ENCODE results near the gene PIGQ. TPM values are rescaled to one million over a fixed set of nuclear protein-coding genes. Genes with fewer than 3 reads are reported as not detected.
A peak's percentile ranks its signal among the peaks of the same experiment; 100 is the strongest.

Gene PIGQ
- total and polyA plus RNA-seq, 11 donors, result 16.4 to 39.5 (median 22.0) TPM

DNA sequence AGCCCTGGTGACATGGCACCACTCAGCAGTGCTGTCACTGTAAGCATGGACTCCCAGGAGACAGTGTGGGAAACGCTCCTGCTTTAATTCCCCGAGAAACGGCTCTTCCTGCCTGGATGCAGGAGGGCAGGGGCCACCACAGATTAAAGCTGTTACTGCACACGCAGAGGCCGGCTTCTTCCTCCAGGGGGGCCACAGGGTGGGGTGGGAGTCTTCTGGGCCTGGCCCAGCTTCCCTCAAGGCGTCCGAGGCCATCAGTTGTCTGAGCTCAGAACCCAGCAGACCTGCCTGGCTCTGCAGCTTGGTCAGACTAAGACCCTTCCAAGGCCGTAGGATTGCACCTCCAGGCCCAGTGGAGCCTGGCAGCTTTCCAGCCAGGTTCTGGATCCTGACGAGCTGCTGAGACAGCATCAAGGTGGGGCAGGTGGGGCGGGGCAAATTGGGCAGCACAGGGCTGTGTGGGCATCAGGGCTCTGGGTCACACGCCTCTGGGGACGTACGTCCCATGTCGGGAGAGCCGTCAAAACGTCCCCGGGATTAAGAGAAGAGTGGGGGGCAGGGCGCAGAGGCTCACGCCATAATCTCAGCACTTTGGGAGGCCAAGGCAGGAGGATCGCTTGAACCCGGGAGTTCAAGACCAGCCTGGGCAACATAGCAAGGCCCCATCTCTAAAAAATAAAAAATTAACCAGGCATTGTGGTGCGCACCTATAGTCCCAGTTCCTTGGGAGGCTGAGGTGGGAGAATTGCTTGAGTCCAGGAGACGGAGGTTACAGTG is 47.3 kb upstream of the PIGQ start:
- no peak for DNase-seq
- no peaks in the 10 kb centered on the region for H3K27me3 ChIP-seq
- 72 to 77% (median 72%) methylated on average over 15 to 23 of the region's 23 CpGs for WGBS, 4 donors
- intact Hi-C loops (cut with DNase I), result loop anchor here in 1 of 10 donors (10.0 kb wide), 1 partner anchor 98 kb away; the partner anchor contains the start of gene RAB11FIP3
- ATAC-seq, result no peak
- peaks cover 8 to 25% (median 15%) of the 10 kb centered on the region in 12 donors for H3K4me1 ChIP-seq
- peaks cover 0 to 30% (median 22%) of the 10 kb centered on the region in 9 donors for H3K36me3 ChIP-seq
- TF ChIP-seq, protein P1, sequence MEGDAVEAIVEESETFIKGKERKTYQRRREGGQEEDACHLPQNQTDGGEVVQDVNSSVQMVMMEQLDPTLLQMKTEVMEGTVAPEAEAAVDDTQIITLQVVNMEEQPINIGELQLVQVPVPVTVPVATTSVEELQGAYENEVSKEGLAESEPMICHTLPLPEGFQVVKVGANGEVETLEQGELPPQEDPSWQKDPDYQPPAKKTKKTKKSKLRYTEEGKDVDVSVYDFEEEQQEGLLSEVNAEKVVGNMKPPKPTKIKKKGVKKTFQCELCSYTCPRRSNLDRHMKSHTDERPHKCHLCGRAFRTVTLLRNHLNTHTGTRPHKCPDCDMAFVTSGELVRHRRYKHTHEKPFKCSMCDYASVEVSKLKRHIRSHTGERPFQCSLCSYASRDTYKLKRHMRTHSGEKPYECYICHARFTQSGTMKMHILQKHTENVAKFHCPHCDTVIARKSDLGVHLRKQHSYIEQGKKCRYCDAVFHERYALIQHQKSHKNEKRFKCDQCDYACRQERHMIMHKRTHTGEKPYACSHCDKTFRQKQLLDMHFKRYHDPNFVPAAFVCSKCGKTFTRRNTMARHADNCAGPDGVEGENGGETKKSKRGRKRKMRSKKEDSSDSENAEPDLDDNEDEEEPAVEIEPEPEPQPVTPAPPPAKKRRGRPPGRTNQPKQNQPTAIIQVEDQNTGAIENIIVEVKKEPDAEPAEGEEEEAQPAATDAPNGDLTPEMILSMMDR (IDR thresholded peaks at IDR 0.05), result no peak
- no peak for TF ChIP-seq POLR2A (IDR thresholded peaks at IDR 0.05)
- H3K4me3 ChIP-seq, result no peak overlapping the region
- H3K9me3 ChIP-seq, result no peaks in the 10 kb centered on the region
- H3K27ac ChIP-seq, result no peak overlapping the region

DNA sequence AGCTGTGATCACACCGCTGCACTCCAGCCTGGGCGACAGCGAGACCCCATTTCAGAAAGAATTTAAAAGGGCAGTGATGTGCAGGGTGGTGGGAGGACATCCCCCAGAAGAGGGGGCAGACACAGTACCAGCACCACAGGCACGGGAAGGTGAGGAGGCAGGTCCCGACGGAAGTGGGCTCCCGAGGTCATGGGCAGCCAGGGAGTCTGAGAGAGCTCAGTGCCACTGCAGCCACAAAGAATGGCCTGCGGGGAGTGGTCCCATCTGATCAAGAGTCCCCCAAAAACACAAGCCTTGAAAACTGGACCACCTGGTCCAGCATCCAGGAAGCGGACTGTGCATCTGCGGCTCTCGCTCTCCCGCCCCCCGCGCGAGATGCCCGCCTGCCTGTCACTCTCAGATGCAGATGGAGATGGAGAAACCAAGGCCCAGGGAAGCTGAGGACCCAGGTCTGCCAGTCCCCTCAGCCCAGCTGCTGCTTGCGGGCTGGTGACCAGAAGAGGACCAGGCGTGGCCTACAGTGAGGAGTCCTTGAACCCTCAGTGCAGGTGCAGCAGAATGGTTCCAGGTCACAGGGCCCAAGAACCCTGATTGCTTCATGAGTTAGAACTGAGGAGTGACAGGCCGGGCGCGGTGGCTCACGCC is 46.5 kb upstream of the PIGQ start:
- DNase-seq (no peak), ATAC-seq (no peak)
- Histone ChIP-seq H3K36me3 (peaks cover 0 to 27% (median 22%) of the 10 kb centered on the region in 9 donors), H3K4me1 (peaks cover 8 to 27% (median 15%) of the 10 kb centered on the region in 12 donors), H3K27ac (no peak overlapping the region), H3K27me3 (no peaks in the 10 kb centered on the region), H3K9me3 (no peaks in the 10 kb centered on the region), H3K4me3 (no peak overlapping the region)
- TF ChIP-seq POLR2A (IDR thresholded peaks at IDR 0.05), result no peak
- TF ChIP-seq, protein P1 (IDR thresholded peaks at IDR 0.05), result no peak
- intact Hi-C loops (cut with DNase I), result loop anchor here in 1 of 10 donors (10.0 kb wide), 1 partner anchor 98 kb away; the partner anchor contains the start of gene RAB11FIP3
- WGBS, 4 donors, result 92 to 96% (median 93%) methylated on average over 16 to 22 of the region's 22 CpGs

DNA sequence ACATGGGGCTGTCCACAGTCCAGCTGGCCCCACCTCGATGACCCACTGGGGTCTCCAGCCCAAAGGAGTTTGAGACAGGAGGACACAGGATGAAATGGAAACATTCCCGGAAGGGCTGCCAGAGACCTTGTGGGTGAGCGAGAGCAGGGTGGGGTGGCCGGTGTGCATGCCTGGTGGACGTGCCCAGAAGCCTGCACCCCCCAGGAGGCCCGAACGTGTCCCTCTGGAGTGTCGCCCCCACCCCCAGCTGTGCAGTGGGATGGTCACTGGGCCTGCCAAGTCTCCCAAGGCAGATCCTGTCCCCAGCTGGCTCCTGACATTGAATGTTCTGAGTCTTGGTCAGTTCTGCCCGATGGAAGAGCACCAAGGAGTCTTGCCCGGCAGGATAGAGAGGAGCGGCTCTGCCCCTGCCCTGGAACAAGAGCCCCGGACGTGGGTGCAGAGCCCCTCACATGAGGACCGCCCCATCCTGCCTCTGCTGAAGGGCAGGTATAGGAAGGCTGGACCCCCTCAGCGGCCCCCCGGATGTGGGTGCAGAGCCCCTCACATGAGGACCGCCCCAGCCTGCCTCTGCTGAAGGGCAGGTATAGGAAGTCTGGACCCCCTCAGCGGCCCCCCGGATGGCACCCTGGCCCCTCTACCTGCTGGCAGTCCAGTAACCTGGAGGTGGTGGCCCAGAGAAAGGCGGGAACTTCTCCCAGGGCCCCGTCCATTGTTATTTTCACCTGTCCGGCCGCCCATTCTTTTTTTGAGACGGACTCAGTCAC is 45.3 kb upstream of the PIGQ start:
- no peaks in the 10 kb centered on the region for H3K9me3 ChIP-seq
- no peak for ATAC-seq
- TF ChIP-seq POLR2A (IDR thresholded peaks at IDR 0.05), result no peak
- TF ChIP-seq, protein P1 (IDR thresholded peaks at IDR 0.05), result no peak
- peaks cover 9 to 39% (median 24%) of the 10 kb centered on the region in 12 donors for H3K4me1 ChIP-seq
- peak in 2 of 5 donors; percentile 31 to 53 for DNase-seq
- no peak overlapping the region for H3K27ac ChIP-seq
- intact Hi-C loops (cut with DNase I), result loop anchor here in 1 of 10 donors (10.0 kb wide), 1 partner anchor 100 kb away; the partner anchor contains the start of gene RAB11FIP3
- 74 to 86% (median 78%) methylated on average over 11 to 24 of the region's 24 CpGs for WGBS, 4 donors
- no peak overlapping the region for H3K4me3 ChIP-seq
- no peaks in the 10 kb centered on the region for H3K27me3 ChIP-seq
- peaks cover 0 to 19% (median 13%) of the 10 kb centered on the region in 9 donors for H3K36me3 ChIP-seq

All from heart left ventricle (tissue), 16 donors.